Esophagus muscularis mucosa (tissue), 4 donors: Measurements from ENCODE around the gene SLCO3A1. TPM values are rescaled to one million over a fixed set of nuclear protein-coding genes. Genes with fewer than 3 reads are reported as not detected.
A peak's percentile ranks its signal among the peaks of the same experiment; 100 is the strongest.

Experiments used
- DNase-seq: peaks from one replicate; pipeline ENCODE4 v3.0.0-alpha.2; 2017; ENCODE audit errors: extremely low spot score
- H3K27ac ChIP-seq, 4 donors: fragments of 200-600 bp; sonication (generic); replicated peaks in 1 of 4; 1 replicate in 3 of 4; 2 replicates in 1 of 4; pipeline ENCODE4 v1.5.1; 2016 to 2019; ENCODE audit warnings: mild to moderate bottlenecking in 1 of 4
- H3K27me3 ChIP-seq, 4 donors: fragments of 200-600 bp; sonication (generic); one replicate each; pipeline versions ENCODE4 v1.5.1 to v1.6.0; 2016 to 2019
- H3K36me3 ChIP-seq, 4 donors: fragments of 200-600 bp; sonication (generic); one replicate each; pipeline ENCODE4 v1.5.1; 2016 to 2019
- H3K4me1 ChIP-seq, 4 donors: fragments of 200-600 bp; sonication (generic); one replicate each; pipeline ENCODE4 v1.5.1; 2016 to 2019
- H3K4me3 ChIP-seq, 4 donors: fragments of 200-600 bp; sonication (generic); 1 replicate in 2 of 4; 2 replicates in 2 of 4; pipeline ENCODE4 v1.5.1; 2016 to 2019; ENCODE audit warnings: mild to moderate bottlenecking in 4 of 4, moderate library complexity in 1 of 4
- H3K9me3 ChIP-seq, 4 donors: fragments of 200-600 bp; sonication (generic); 1 replicate in 3 of 4; 2 replicates in 1 of 4; pipeline ENCODE4 v1.5.1; 2016 to 2019
- EP300 ChIP-seq: sonication (generic); formaldehyde crosslinking; IDR thresholded peaks from one replicate; pipeline ENCODE4 v1.6.1; 2017; ENCODE audit warnings: antibody characterized with exemption
- POLR2A ChIP-seq: fragments of 450-650 bp; IDR thresholded peaks from one replicate; pipeline ENCODE4 v1.6.1; 2017; ENCODE audit warnings: antibody characterized with exemption, moderate library complexity, mild to moderate bottlenecking, low read depth
- POLR2AphosphoS5 ChIP-seq, 2 donors: sonication (generic); formaldehyde crosslinking; IDR thresholded peaks; one replicate each; pipeline ENCODE4 v1.6.1; 2017; ENCODE audit warnings: antibody characterized with exemption in 2 of 2
- WGBS: methylation state at CpG from one replicate; pipeline ENCODE4 v1.1.5; 2018; 5-methylcytosine and 5-hydroxymethylcytosine counted together
- intact Hi-C: fragments of 100-400 bp; cut with DNase I; formaldehyde crosslinking; loops from one replicate; pipeline ENCODE4 v1.15.1; 2023
- total RNA-seq, 4 donors: library from RNA; depleted of rRNA; stranded (reverse); fragments of >200 nt; gene quantifications; one replicate each; pipeline versions ENCODE4 v1.1.0 to v1.2.1, GENCODE V29; 2016
- TF ChIP-seq, protein P1 (sequence below), 3 experiments: fragments of 200-600 bp in 2 of 3; fragments of 450-650 bp in 1 of 3; sonication (generic) in 2 of 3; IDR thresholded peaks; one replicate each; pipeline ENCODE4 v1.5.1; 2017 to 2019; ENCODE audit warnings: antibody characterized with exemption in 3 of 3, mild to moderate bottlenecking in 2 of 3, moderate library complexity in 1 of 3

Gene SLCO3A1
- total RNA-seq, 4 donors from 2014 or later, result 5.6 to 17.5 (median 12.3) TPM

DNA sequence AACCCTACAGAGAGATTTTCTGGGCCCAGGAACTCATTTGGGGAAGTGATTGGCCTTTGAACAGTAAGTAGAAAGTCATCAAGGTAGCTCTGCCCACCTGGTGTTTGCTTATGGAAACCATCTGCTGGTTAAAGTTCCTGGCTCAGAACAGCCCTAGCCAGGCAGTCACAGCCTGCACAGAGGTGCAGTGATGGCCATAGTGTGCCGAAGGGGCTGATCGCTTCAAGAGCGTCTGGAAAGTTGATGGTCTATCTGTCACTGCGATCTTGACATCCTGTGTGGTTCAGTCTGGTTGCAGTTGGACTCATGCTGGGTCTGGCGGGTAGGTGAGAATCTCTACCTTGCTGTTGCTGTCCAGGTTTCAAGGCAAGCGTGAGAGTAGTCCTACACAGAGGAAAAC lies 151.6 kb downstream of the SLCO3A1 start:
- TF ChIP-seq, protein P1, sequence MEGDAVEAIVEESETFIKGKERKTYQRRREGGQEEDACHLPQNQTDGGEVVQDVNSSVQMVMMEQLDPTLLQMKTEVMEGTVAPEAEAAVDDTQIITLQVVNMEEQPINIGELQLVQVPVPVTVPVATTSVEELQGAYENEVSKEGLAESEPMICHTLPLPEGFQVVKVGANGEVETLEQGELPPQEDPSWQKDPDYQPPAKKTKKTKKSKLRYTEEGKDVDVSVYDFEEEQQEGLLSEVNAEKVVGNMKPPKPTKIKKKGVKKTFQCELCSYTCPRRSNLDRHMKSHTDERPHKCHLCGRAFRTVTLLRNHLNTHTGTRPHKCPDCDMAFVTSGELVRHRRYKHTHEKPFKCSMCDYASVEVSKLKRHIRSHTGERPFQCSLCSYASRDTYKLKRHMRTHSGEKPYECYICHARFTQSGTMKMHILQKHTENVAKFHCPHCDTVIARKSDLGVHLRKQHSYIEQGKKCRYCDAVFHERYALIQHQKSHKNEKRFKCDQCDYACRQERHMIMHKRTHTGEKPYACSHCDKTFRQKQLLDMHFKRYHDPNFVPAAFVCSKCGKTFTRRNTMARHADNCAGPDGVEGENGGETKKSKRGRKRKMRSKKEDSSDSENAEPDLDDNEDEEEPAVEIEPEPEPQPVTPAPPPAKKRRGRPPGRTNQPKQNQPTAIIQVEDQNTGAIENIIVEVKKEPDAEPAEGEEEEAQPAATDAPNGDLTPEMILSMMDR (IDR thresholded peaks at IDR 0.05), result no peak
- TF ChIP-seq POLR2A (no peak), EP300 (no peak), POLR2AphosphoS5 (IDR thresholded peaks at IDR 0.05) (no peak)
- Histone ChIP-seq H3K4me1 (peaks cover 0 to 18% (median 8%) of the 10 kb centered on the region in 4 donors), H3K9me3 (no peaks in the 10 kb centered on the region), H3K4me3 (no peak overlapping the region), H3K27ac (no peak overlapping the region), H3K27me3 (no peaks in the 10 kb centered on the region), H3K36me3 (no peaks in the 10 kb centered on the region)
- WGBS, result 100% methylated on average over 5 of the region's 6 CpGs
- no peak for DNase-seq
- intact Hi-C loops, result no loop called here

DNA sequence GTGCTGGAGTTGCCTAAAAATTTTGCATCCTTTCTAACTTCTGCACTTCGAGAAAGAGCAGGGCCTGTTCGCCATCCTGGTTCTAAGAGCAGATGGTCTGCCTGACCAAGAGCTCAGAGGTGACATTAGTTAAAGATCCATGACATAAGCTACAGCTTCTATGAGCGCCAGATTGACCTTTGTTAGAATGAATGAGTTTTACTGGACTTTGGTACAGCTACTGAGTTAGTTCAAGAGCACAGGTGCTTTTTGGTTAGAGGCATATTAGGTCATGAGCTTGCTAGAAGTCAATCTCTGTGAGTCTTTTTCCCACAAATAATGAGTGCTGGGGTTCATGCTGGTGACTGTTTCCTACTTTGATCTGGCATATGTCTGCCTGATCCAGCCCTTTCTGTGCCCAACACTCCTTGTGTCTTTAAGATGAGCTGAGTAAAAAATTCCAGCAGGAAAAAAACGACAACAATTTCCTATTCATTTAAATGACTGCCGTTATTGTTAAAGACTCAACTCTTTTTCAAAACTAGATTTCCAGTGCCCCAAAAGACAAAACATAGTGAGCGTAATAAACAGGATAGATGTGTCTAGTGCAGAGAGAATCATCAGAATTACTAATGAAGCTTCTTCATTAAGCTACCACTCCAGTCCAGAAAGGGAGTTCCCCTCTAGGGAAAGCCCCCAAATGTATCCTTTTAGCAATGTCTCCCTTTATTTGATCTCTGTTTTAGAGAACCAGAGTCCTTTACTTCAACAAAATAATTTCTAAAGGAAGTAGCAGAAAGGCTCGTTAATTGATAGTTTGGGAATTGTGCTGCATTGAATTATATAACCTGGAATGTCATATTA lies 152.9 kb downstream of the SLCO3A1 start:
- DNase-seq, result no peak
- Histone ChIP-seq H3K27ac (no peak overlapping the region), H3K4me3 (no peak overlapping the region), H3K4me1 (peaks cover under 1 to 18% (median 8%) of the 10 kb centered on the region in 4 donors), H3K36me3 (no peaks in the 10 kb centered on the region), H3K9me3 (no peaks in the 10 kb centered on the region), H3K27me3 (no peaks in the 10 kb centered on the region)
- TF ChIP-seq EP300 (no peak), POLR2AphosphoS5 (IDR thresholded peaks at IDR 0.05) (no peak), POLR2A (no peak)
- TF ChIP-seq, protein P1 (IDR thresholded peaks at IDR 0.05), result no peak
- intact Hi-C loops, result no loop called here
- WGBS, result 83% methylated on average over 7 of the region's 7 CpGs

DNA sequence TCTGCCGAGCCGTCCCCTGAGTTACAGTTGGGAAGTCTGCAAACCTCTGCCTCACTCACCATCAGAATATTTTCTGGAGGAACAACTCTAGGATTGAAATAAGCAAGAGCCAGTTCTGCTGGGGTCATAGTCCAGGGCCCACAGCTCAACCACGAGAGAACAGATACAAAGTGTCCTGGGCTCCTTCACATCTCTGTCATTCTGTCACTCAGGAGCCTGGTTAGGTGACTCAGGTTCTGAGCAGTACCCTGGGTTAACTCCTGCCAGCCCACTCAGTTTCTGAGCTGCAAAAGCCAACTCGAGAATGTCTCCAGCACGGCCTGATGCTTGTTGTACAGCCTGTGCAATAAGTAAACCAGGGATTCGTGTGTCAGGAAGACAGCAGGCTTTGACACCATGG lies 155.7 kb downstream of the SLCO3A1 start:
- Histone ChIP-seq H3K36me3 (no peaks in the 10 kb centered on the region), H3K4me1 (peaks cover 13 to 31% (median 17%) of the 10 kb centered on the region in 4 donors), H3K27ac (no peak overlapping the region), H3K9me3 (no peaks in the 10 kb centered on the region), H3K27me3 (no peaks in the 10 kb centered on the region), H3K4me3 (no peak overlapping the region)
- no peak for TF ChIP-seq POLR2A
- TF ChIP-seq EP300, result no peak
- no peak for TF ChIP-seq POLR2AphosphoS5 (IDR thresholded peaks at IDR 0.05)
- TF ChIP-seq, protein P1 (IDR thresholded peaks at IDR 0.05), result no peak
- no peak for DNase-seq
- WGBS, result 81% methylated on average over 6 of the region's 6 CpGs
- intact Hi-C loops, result no loop called here

DNA sequence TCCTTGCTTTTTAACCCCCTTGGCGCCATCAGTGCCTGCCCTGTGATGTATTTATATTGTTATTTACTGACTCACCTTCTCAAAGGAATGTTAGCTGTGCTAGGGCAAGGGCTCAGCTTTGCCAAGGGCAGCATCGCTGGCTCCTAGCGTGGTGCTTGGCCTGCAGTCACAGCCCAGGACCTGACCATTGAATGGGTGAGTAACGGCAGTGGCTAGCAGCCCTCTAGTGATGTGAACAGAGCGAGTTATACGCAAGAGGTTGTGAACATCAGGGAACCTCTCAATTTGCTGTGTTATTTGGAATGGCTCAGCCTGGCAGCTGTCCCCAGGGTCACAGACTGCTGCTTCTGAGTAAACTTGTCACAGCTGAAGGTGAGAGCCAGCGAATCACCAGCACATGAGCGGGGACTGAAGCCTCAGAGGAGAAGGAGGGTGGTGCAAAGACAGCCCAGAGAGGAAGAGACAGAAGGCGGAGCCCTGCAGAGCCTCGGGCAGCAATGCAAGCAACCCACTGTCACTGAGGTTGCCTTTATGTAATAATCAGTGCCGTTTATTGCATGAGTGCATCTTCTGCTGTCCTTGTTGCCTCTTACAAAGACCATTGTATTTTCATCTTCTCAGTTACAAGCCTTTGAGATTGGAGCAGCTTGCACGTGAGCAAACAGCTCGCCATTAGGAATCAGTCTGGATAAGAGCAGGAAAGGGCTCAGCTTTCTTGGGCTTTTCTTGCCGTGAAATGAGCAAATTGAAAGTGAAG lies 158.3 kb downstream of the SLCO3A1 start:
- no peak for DNase-seq
- H3K27ac ChIP-seq, result peak overlapping the region in 1 of 4 donors; percentile 6
- H3K36me3 ChIP-seq, result no peaks in the 10 kb centered on the region
- intact Hi-C loops, result no loop called here
- 75% methylated on average over 14 of the region's 14 CpGs for WGBS
- H3K4me1 ChIP-seq, result peaks cover 13 to 31% (median 21%) of the 10 kb centered on the region in 4 donors
- H3K9me3 ChIP-seq, result no peaks in the 10 kb centered on the region
- H3K4me3 ChIP-seq, result no peak overlapping the region
- no peaks in the 10 kb centered on the region for H3K27me3 ChIP-seq
- TF ChIP-seq POLR2A (no peak), EP300 (no peak), POLR2AphosphoS5 (IDR thresholded peaks at IDR 0.05) (no peak)
- TF ChIP-seq, protein P1 (IDR thresholded peaks at IDR 0.05), result no peak
